Measurements from ENCODE around the gene CGB5.
"Not testable (repeated sequence)": the region's sequence is repeated elsewhere in the genome, so short reads cannot be mapped to it uniquely, and the experiment has no call there.

- TF ChIP-seq MAFK (IDR thresholded peaks at IDR 0.05; ENCODE audit: low read length); CTCF (IDR thresholded peaks at IDR 0.05 in 2 of 3, conservative IDR thresholded peaks at IDR 0.05 in 1 of 3; ENCODE audit: insufficient read depth in 2 of 3, low read depth in 1 of 3, low read length in 3 of 3); EZH2 (IDR thresholded peaks at IDR 0.05; ENCODE audit: borderline replicate concordance, low read depth, low read length); MAX (CRISPR knock-in tag; IDR thresholded peaks at IDR 0.05); STAT5B (CRISPR knock-in tag; IDR thresholded peaks at IDR 0.05); MAFF (IDR thresholded peaks at IDR 0.05; ENCODE audit: low read length); CBX3 (IDR thresholded peaks at IDR 0.05; ENCODE audit: borderline replicate concordance in 1 of 2, low read length in 2 of 2); ZSCAN29 (IDR thresholded peaks at IDR 0.05); POLR2AphosphoS5 (IDR thresholded peaks at IDR 0.05; ENCODE audit: control insufficient read depth, insufficient read depth, low read depth, low read length); FOXK2 (conservative IDR thresholded peaks at IDR 0.05 in 1 of 2, IDR thresholded peaks at IDR 0.05 in 1 of 2; ENCODE audit: low read depth in 2 of 2): not testable (repeated sequence)
These were observed 13.3 kb upstream of the CGB5 start for GRCh38 chr19:49030323-49030722.

All from K562 (cell line).